ENCODE results near the gene CAPN12.

The CAPN12 gene

GRCh38 chr19:38715555-38715954 lies 28.7 kb downstream of the CAPN12 start:
- no peak overlapping the region for H2AFZ ChIP-seq (ENCODE audit: low read depth, low read length)
- H3K4me3 ChIP-seq (ENCODE audit: low read length): no peak overlapping the region
- H3K4me2 ChIP-seq (ENCODE audit: low read length): no peak overlapping the region
- H3K27ac ChIP-seq (ENCODE audit: low read length): no peak overlapping the region
- H4K20me1 ChIP-seq (ENCODE audit: insufficient read depth, low read length): no peaks in the 10 kb centered on the region
- no peaks in the 10 kb centered on the region for H3K27me3 ChIP-seq (ENCODE audit: low read depth, low read length)
- peaks cover 65% of the 10 kb centered on the region for H3K36me3 ChIP-seq (replicated peaks; ENCODE audit: low read depth, low read length)
- no peak for TF ChIP-seq CTCF (IDR thresholded peaks at IDR 0.05; ENCODE audit: low read depth, low read length)
- no peak for TF ChIP-seq EZH2phosphoT487 (IDR thresholded peaks at IDR 0.05; ENCODE audit: low read depth)
- H3K9ac ChIP-seq (ENCODE audit: low read length): no peak overlapping the region
- H3K79me2 ChIP-seq (ENCODE audit: low read length): no peaks in the 10 kb centered on the region
- H3K9me3 ChIP-seq (ENCODE audit: insufficient read depth, low read length): no peaks in the 10 kb centered on the region
- H3K4me1 ChIP-seq (ENCODE audit: low read length): peaks cover 16% of the 10 kb centered on the region

GRCh38 chr19:38714354-38714778 lies 29.9 kb downstream of the CAPN12 start:
- H3K9me3 ChIP-seq (ENCODE audit: insufficient read depth, low read length): no peaks in the 10 kb centered on the region
- no peaks in the 10 kb centered on the region for H3K27me3 ChIP-seq (ENCODE audit: low read depth, low read length)
- no peak overlapping the region for H3K4me3 ChIP-seq (ENCODE audit: low read length)
- H3K4me2 ChIP-seq (ENCODE audit: low read length): no peak overlapping the region
- H4K20me1 ChIP-seq (ENCODE audit: insufficient read depth, low read length): no peaks in the 10 kb centered on the region
- no peaks in the 10 kb centered on the region for H3K79me2 ChIP-seq (ENCODE audit: low read length)
- H3K9ac ChIP-seq (ENCODE audit: low read length): no peak overlapping the region
- peaks cover 68% of the 10 kb centered on the region for H3K36me3 ChIP-seq (replicated peaks; ENCODE audit: low read depth, low read length)
- no peak for TF ChIP-seq CTCF (IDR thresholded peaks at IDR 0.05; ENCODE audit: low read depth, low read length)
- TF ChIP-seq EZH2phosphoT487 (IDR thresholded peaks at IDR 0.05; ENCODE audit: low read depth): no peak
- no peak overlapping the region for H3K27ac ChIP-seq (ENCODE audit: low read length)
- H3K4me1 ChIP-seq (ENCODE audit: low read length): peaks cover 4% of the 10 kb centered on the region
- no peak overlapping the region for H2AFZ ChIP-seq (ENCODE audit: low read depth, low read length)

- Histone ChIP-seq H3K9me3 (ENCODE audit: insufficient read depth, low read length) (no peaks in the 10 kb centered on the region), H3K9ac (ENCODE audit: low read length) (no peak overlapping the region), H3K4me2 (ENCODE audit: low read length) (no peak overlapping the region), H3K4me3 (ENCODE audit: low read length) (no peak overlapping the region), H3K27me3 (ENCODE audit: low read depth, low read length) (no peaks in the 10 kb centered on the region), H3K79me2 (ENCODE audit: low read length) (no peaks in the 10 kb centered on the region), H3K36me3 (replicated peaks; ENCODE audit: low read depth, low read length) (peaks cover 68% of the 10 kb centered on the region), H4K20me1 (ENCODE audit: insufficient read depth, low read length) (no peaks in the 10 kb centered on the region), H3K4me1 (ENCODE audit: low read length) (no peaks in the 10 kb centered on the region), H2AFZ (ENCODE audit: low read depth, low read length) (no peak overlapping the region), H3K27ac (ENCODE audit: low read length) (no peak overlapping the region)
- TF ChIP-seq CTCF (IDR thresholded peaks at IDR 0.05; ENCODE audit: low read depth, low read length): no peak
- TF ChIP-seq EZH2phosphoT487 (IDR thresholded peaks at IDR 0.05; ENCODE audit: low read depth): no peak
Measured at GRCh38 chr19:38713865-38714264, 30.4 kb downstream of the CAPN12 start.

GRCh38 chr19:38713227-38713649 lies 31.0 kb downstream of the CAPN12 start:
- H3K4me2 ChIP-seq (ENCODE audit: low read length): no peak overlapping the region
- H3K27me3 ChIP-seq (ENCODE audit: low read depth, low read length): no peaks in the 10 kb centered on the region
- H3K4me1 ChIP-seq (ENCODE audit: low read length): no peaks in the 10 kb centered on the region
- H3K79me2 ChIP-seq (ENCODE audit: low read length): no peaks in the 10 kb centered on the region
- H3K36me3 ChIP-seq (replicated peaks; ENCODE audit: low read depth, low read length): peaks cover 70% of the 10 kb centered on the region
- H4K20me1 ChIP-seq (ENCODE audit: insufficient read depth, low read length): no peaks in the 10 kb centered on the region
- no peak overlapping the region for H3K27ac ChIP-seq (ENCODE audit: low read length)
- H3K9ac ChIP-seq (ENCODE audit: low read length): no peak overlapping the region
- H3K4me3 ChIP-seq (ENCODE audit: low read length): no peak overlapping the region
- H2AFZ ChIP-seq (ENCODE audit: low read depth, low read length): no peak overlapping the region
- no peaks in the 10 kb centered on the region for H3K9me3 ChIP-seq (ENCODE audit: insufficient read depth, low read length)
- TF ChIP-seq CTCF (IDR thresholded peaks at IDR 0.05; ENCODE audit: low read depth, low read length) (no peak), EZH2phosphoT487 (IDR thresholded peaks at IDR 0.05; ENCODE audit: low read depth) (no peak)
